Endothelial cell (in vitro differentiated cells): Measurements from ENCODE around the gene STX10. TPM values are rescaled to one million over a fixed set of nuclear protein-coding genes. Genes with fewer than 3 reads are reported as not detected.
"Not testable (repeated sequence)": the region's sequence is repeated elsewhere in the genome, so short reads cannot be mapped to it uniquely, and the experiment has no call there.

Experiments used
- DNase-seq: peaks from one replicate; pipeline ENCODE4 v3.0.0; 2021; ENCODE audit warnings: low spot score
- H3K27ac Mint-ChIP-seq: one replicate; pipeline ENCODE4 v1.8.0; 2021; ENCODE audit warnings: mixed read lengths, inconsistent platforms; ENCODE audit not compliant: unreplicated experiment
- H3K27me3 Mint-ChIP-seq: one replicate; pipeline ENCODE4 v1.8.0; 2021; ENCODE audit warnings: mild to moderate bottlenecking, moderate library complexity, mixed read lengths, inconsistent platforms; ENCODE audit not compliant: unreplicated experiment
- H3K36me3 Mint-ChIP-seq: one replicate; pipeline ENCODE4 v1.8.0; 2021; ENCODE audit warnings: mild to moderate bottlenecking, low read depth, mixed read lengths, inconsistent platforms; ENCODE audit not compliant: unreplicated experiment
- H3K4me1 Mint-ChIP-seq: one replicate; pipeline ENCODE4 v1.8.0; 2021; ENCODE audit warnings: mild to moderate bottlenecking, mixed read lengths, inconsistent platforms; ENCODE audit not compliant: unreplicated experiment
- H3K4me3 Mint-ChIP-seq: one replicate; pipeline ENCODE4 v1.8.0; 2021; ENCODE audit warnings: mild to moderate bottlenecking, mixed read lengths, inconsistent platforms; ENCODE audit not compliant: unreplicated experiment
- H3K9me3 Mint-ChIP-seq: one replicate; pipeline ENCODE4 v1.8.0; 2021; ENCODE audit warnings: mixed read lengths, inconsistent platforms; ENCODE audit not compliant: unreplicated experiment
- CTCF ChIP-seq: fragments of 200-600 bp; sonication (generic); IDR thresholded peaks from one replicate; pipeline ENCODE4 v1.5.0; 2021; ENCODE audit warnings: antibody characterized with exemption; ENCODE audit not compliant: unreplicated experiment
- total RNA-seq: library from RNA; stranded (reverse); fragmentation: NEBNext Ultra II Directional; extraction: Animal tissue kit (Norgen Biotek cat#: 25700); gene quantifications from one replicate; pipeline ENCODE4 v1.2.1, GENCODE V29; 2021; ENCODE audit not compliant: unreplicated experiment

STX10 gene
- total RNA-seq, 1 donor from 2014 or later = 31.8 TPM

- TF ChIP-seq CTCF = no peak
- H3K4me3 Mint-ChIP-seq = no peak overlapping the region
- H3K27ac Mint-ChIP-seq = no peak overlapping the region
- no peaks in the 10 kb centered on the region for H3K27me3 Mint-ChIP-seq
- H3K4me1 Mint-ChIP-seq = no peaks in the 10 kb centered on the region
- DNase-seq = no peak
- no peaks in the 10 kb centered on the region for H3K36me3 Mint-ChIP-seq
- H3K9me3 Mint-ChIP-seq = no peaks in the 10 kb centered on the region
Observed at GRCh38 chr19:13189600-13189999, 39.4 kb upstream of the STX10 start.

- Mint-ChIP-seq H3K4me1 (no peaks in the 10 kb centered on the region), H3K27me3 (no peaks in the 10 kb centered on the region), H3K27ac (no peak overlapping the region), H3K4me3 (no peak overlapping the region), H3K9me3 (no peaks in the 10 kb centered on the region), H3K36me3 (no peaks in the 10 kb centered on the region)
- TF ChIP-seq CTCF = no peak
- DNase-seq = no peak
Observed at GRCh38 chr19:13187419-13187818, 37.2 kb upstream of the STX10 start.

GRCh38 chr19:13186688-13187087, 36.5 kb upstream of the STX10 start:
- H3K36me3 Mint-ChIP-seq, H3K9me3 Mint-ChIP-seq, H3K27ac Mint-ChIP-seq, H3K4me3 Mint-ChIP-seq, DNase-seq, H3K27me3 Mint-ChIP-seq, H3K4me1 Mint-ChIP-seq: not testable (repeated sequence)

GRCh38 chr19:13185763-13186657, 35.8 kb upstream of the STX10 start:
- H3K27ac Mint-ChIP-seq, H3K4me3 Mint-ChIP-seq, H3K36me3 Mint-ChIP-seq, DNase-seq, H3K4me1 Mint-ChIP-seq, H3K9me3 Mint-ChIP-seq, H3K27me3 Mint-ChIP-seq: not testable (repeated sequence)

- not testable (repeated sequence) for H3K27me3 Mint-ChIP-seq, H3K36me3 Mint-ChIP-seq, H3K9me3 Mint-ChIP-seq, H3K27ac Mint-ChIP-seq, DNase-seq, H3K4me3 Mint-ChIP-seq
- H3K4me1 Mint-ChIP-seq = peaks cover 13% of the 10 kb centered on the region
Observed at GRCh38 chr19:13184926-13185325, 34.8 kb upstream of the STX10 start.

GRCh38 chr19:13181747-13182388, 31.7 kb upstream of the STX10 start:
- Mint-ChIP-seq H3K36me3 (no peaks in the 10 kb centered on the region), H3K9me3 (no peaks in the 10 kb centered on the region), H3K4me3 (no peak overlapping the region), H3K27ac (no peak overlapping the region), H3K4me1 (peaks cover 13% of the 10 kb centered on the region), H3K27me3 (peaks cover 2% of the 10 kb centered on the region)
- no peak for DNase-seq
- TF ChIP-seq CTCF = no peak

- H3K9me3 Mint-ChIP-seq, H3K36me3 Mint-ChIP-seq, DNase-seq, H3K27me3 Mint-ChIP-seq, H3K27ac Mint-ChIP-seq, H3K4me3 Mint-ChIP-seq: not testable (repeated sequence)
- peaks cover 13% of the 10 kb centered on the region for H3K4me1 Mint-ChIP-seq
Observed at GRCh38 chr19:13178291-13178690, 28.1 kb upstream of the STX10 start.

- H3K4me3 Mint-ChIP-seq, H3K36me3 Mint-ChIP-seq, H3K27me3 Mint-ChIP-seq, DNase-seq, H3K9me3 Mint-ChIP-seq, H3K27ac Mint-ChIP-seq: not testable (repeated sequence)
- H3K4me1 Mint-ChIP-seq = peaks cover 13% of the 10 kb centered on the region
Observed at GRCh38 chr19:13177584-13177983, 27.4 kb upstream of the STX10 start.
